Measurements from ENCODE around the gene RIMS4. TPM values are rescaled to one million over a fixed set of nuclear protein-coding genes. Genes with fewer than 3 reads are reported as not detected.

RIMS4 gene
- total RNA-seq, 4 donors from 2014 or later, result 1.2 to 2.6 (median 1.9) TPM

GRCh38 chr20:44722990-44723389 is 87.4 kb downstream of the RIMS4 start:
- Histone ChIP-seq H3K36me3 (peaks cover 0 to 22% (median 7%) of the 10 kb centered on the region in 4 donors), H3K4me1 (peaks cover 18 to 64% (median 43%) of the 10 kb centered on the region in 4 donors), H3K27me3 (no peaks in the 10 kb centered on the region), H3K9me3 (no peaks in the 10 kb centered on the region), H3K27ac (replicated peaks in 1 of 4) (peak overlapping the region; percentile 80 to 88 (median 85)), H3K4me3 (no peak overlapping the region)
- WGBS, result 92% methylated on average over 2 of the region's 2 CpGs
- no peak for DNase-seq (ENCODE audit: extremely low spot score)
- intact Hi-C loops (cut with DNase I), result no loop called here
- TF ChIP-seq CTCF (IDR thresholded peaks at IDR 0.05) (no peak), POLR2A (IDR thresholded peaks at IDR 0.05; ENCODE audit: low read depth) (no peak), POLR2AphosphoS5 (IDR thresholded peaks at IDR 0.05) (no peak), EP300 (IDR thresholded peaks at IDR 0.05) (no peak)

GRCh38 chr20:44721785-44722054 is 88.6 kb downstream of the RIMS4 start:
- DNase-seq (ENCODE audit: extremely low spot score), result no peak
- H3K27me3 ChIP-seq, result no peaks in the 10 kb centered on the region
- no peaks in the 10 kb centered on the region for H3K9me3 ChIP-seq
- no peak overlapping the region for H3K4me3 ChIP-seq
- peak overlapping the region; percentile 80 to 88 (median 85) for H3K27ac ChIP-seq (replicated peaks in 1 of 4)
- H3K4me1 ChIP-seq, result peaks cover 19 to 69% (median 54%) of the 10 kb centered on the region in 4 donors
- 100% methylated on average over 1 of the region's 1 CpG for WGBS
- TF ChIP-seq EP300 (IDR thresholded peaks at IDR 0.05) (no peak), CTCF (IDR thresholded peaks at IDR 0.05) (no peak), POLR2AphosphoS5 (IDR thresholded peaks at IDR 0.05) (no peak), POLR2A (IDR thresholded peaks at IDR 0.05; ENCODE audit: low read depth) (no peak)
- intact Hi-C loops (cut with DNase I), result no loop called here
- H3K36me3 ChIP-seq, result peaks cover 0 to 17% (median 7%) of the 10 kb centered on the region in 4 donors

GRCh38 chr20:44720997-44721784 is 89.2 kb downstream of the RIMS4 start:
- Histone ChIP-seq H3K9me3 (no peaks in the 10 kb centered on the region), H3K4me3 (no peak overlapping the region), H3K27ac (replicated peaks in 1 of 4) (peak overlapping the region; percentile 80 to 88 (median 85)), H3K4me1 (peaks cover 24 to 69% (median 57%) of the 10 kb centered on the region in 4 donors), H3K27me3 (no peaks in the 10 kb centered on the region), H3K36me3 (peaks cover 0 to 17% (median 7%) of the 10 kb centered on the region in 4 donors)
- intact Hi-C loops (cut with DNase I), result no loop called here
- DNase-seq (ENCODE audit: extremely low spot score), result no peak
- TF ChIP-seq POLR2A (IDR thresholded peaks at IDR 0.05; ENCODE audit: low read depth), result no peak
- peak; percentile 41 to 45 for TF ChIP-seq POLR2AphosphoS5 (IDR thresholded peaks at IDR 0.05)
- no peak for TF ChIP-seq CTCF (IDR thresholded peaks at IDR 0.05)
- 55% methylated on average over 11 of the region's 11 CpGs for WGBS

DNA sequence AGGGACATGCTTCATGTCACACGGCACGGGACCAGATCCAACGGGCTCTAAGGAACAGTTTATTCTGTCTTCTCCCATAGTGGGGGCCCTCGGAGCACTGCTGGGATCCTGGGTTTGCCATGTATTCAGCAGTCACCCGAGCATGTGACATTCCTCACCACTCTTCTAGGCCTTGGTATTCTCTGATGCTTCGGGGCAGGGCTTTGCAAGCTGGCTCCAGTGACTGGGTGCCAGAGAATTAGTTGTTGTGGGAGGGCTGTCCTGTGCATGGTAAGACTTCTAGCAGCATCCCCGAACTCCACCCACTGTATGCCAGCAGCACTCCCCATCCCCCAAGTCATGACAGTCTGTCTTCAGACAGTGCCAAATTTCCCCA is 89.7 kb downstream of the RIMS4 start:
- H3K4me3 ChIP-seq, result no peak overlapping the region
- H3K36me3 ChIP-seq, result peaks cover 0 to 14% (median 7%) of the 10 kb centered on the region in 4 donors
- TF ChIP-seq CTCF (IDR thresholded peaks at IDR 0.05) (no peak), POLR2A (IDR thresholded peaks at IDR 0.05; ENCODE audit: low read depth) (no peak), EP300 (IDR thresholded peaks at IDR 0.05) (no peak), POLR2AphosphoS5 (IDR thresholded peaks at IDR 0.05) (peak; percentile 66 to 68)
- no peaks in the 10 kb centered on the region for H3K27me3 ChIP-seq
- no peaks in the 10 kb centered on the region for H3K9me3 ChIP-seq
- intact Hi-C loops (cut with DNase I), result no loop called here
- H3K4me1 ChIP-seq, result peaks cover 30 to 74% (median 63%) of the 10 kb centered on the region in 4 donors
- peak overlapping the region; percentile 80 to 88 (median 85) for H3K27ac ChIP-seq (replicated peaks in 1 of 4)
- WGBS, result 36% methylated on average over 7 of the region's 7 CpGs
- no peak for DNase-seq (ENCODE audit: extremely low spot score)
